PC-9 (cell line): ENCODE results near the gene CD28. TPM values are rescaled to one million over a fixed set of nuclear protein-coding genes. Genes with fewer than 3 reads are reported as not detected.
A peak's percentile ranks its signal among the peaks of the same experiment; 100 is the strongest.
"Not testable (repeated sequence)": the region's sequence is repeated elsewhere in the genome, so short reads cannot be mapped to it uniquely, and the experiment has no call there.

Source experiments
- BruUV-seq: library from RNA; stranded (reverse); fragments of 400-500 nt; replicated peaks from 2 replicates; lab custom pipeline; 2021; lab: Mats Ljungman, UMichigan
- CTCF ChIA-PET: fragments of 300-600 bp; sonication (Branson Sonifier 250); formaldehyde crosslinking; loops from one replicate; lab custom pipeline; 2022; ENCODE audit warnings: antibody characterized with exemption; lab: Charles Lee
- POLR2A ChIA-PET: fragments of 300-600 bp; sonication (Branson Sonifier 250); formaldehyde crosslinking; loops from one replicate; lab custom pipeline; 2022; ENCODE audit warnings: antibody characterized with exemption; ENCODE audit not compliant: unreplicated experiment; lab: Charles Lee
- DNase-seq, 2 experiments: peaks; one replicate each; pipeline versions ENCODE4 v3.0.0 to v3.0.0-alpha.2; 2015 to 2022; ENCODE audit warnings: mixed read lengths in 1 of 2
- H2AFZ ChIP-seq: fragments of 200-600 bp; sonication (generic); 2 replicates; pipeline ENCODE4 v1.8.1; 2017; ENCODE audit warnings: antibody characterized with exemption
- H3F3A ChIP-seq: fragments of 200-600 bp; sonication (generic); 2 replicates; pipeline ENCODE4 v1.8.1; 2017; ENCODE audit warnings: antibody characterized with exemption, mild to moderate bottlenecking, low read depth; ENCODE audit not compliant: insufficient read depth
- H3K27ac ChIP-seq: fragments of 200-600 bp; sonication (generic); 2 replicates; pipeline ENCODE4 v1.6.1; 2016; ENCODE audit warnings: mixed run types
- H3K27me3 ChIP-seq: fragments of 200-600 bp; sonication (generic); 2 replicates; pipeline ENCODE4 v1.6.1; 2016; ENCODE audit warnings: low read depth, mixed run types; ENCODE audit not compliant: insufficient read depth
- H3K36me3 ChIP-seq: fragments of 200-600 bp; sonication (generic); 2 replicates; pipeline ENCODE4 v1.6.1; 2016; ENCODE audit warnings: low read depth, mixed run types
- H3K4me1 ChIP-seq: fragments of 200-600 bp; sonication (generic); replicated peaks from 2 replicates; pipeline ENCODE4 v1.6.1; 2016; ENCODE audit warnings: mixed run types; ENCODE audit not compliant: insufficient read depth
- H3K4me2 ChIP-seq: fragments of 200-600 bp; sonication (generic); 2 replicates; pipeline ENCODE4 v1.6.1; 2017; ENCODE audit warnings: mixed run types
- H3K4me3 ChIP-seq: fragments of 200-600 bp; sonication (generic); 2 replicates; pipeline ENCODE4 v1.6.1; 2016; ENCODE audit warnings: mixed run types
- H3K79me2 ChIP-seq: fragments of 200-600 bp; sonication (generic); 2 replicates; pipeline ENCODE4 v1.6.1; 2017; ENCODE audit warnings: low read depth, mixed run types
- H3K9me2 ChIP-seq: fragments of 200-600 bp; sonication (generic); 2 replicates; pipeline ENCODE4 v1.8.1; 2017; ENCODE audit warnings: mild to moderate bottlenecking; ENCODE audit not compliant: insufficient read depth
- H3K9me3 ChIP-seq: fragments of 200-600 bp; sonication (generic); 2 replicates; pipeline ENCODE4 v1.8.1; 2016; ENCODE audit warnings: low read depth; ENCODE audit not compliant: insufficient read depth
- H4K20me1 ChIP-seq: fragments of 200-600 bp; sonication (generic); 2 replicates; pipeline ENCODE4 v1.8.1; 2017; ENCODE audit not compliant: insufficient read depth
- CTCF ChIP-seq: fragments of 200-600 bp; sonication (generic); conservative IDR thresholded peaks from 2 replicates; pipeline ENCODE4 v1.6.1; 2017; ENCODE audit warnings: mixed run types, antibody characterized with exemption, mild to moderate bottlenecking, moderate library complexity
- EZH2 ChIP-seq: fragments of 200-600 bp; sonication (generic); IDR thresholded peaks from 2 replicates; pipeline ENCODE4 v1.8.0; 2017; ENCODE audit warnings: antibody characterized with exemption, low read depth
- intact Hi-C: fragments of 100-400 bp; cut with micrococcal nuclease; formaldehyde crosslinking; loops from one replicate; pipeline ENCODE4 v1.10.0; 2022; ENCODE audit not compliant: unreplicated experiment
- total RNA-seq: library from RNA; stranded (reverse); gene quantifications from 2 replicates; pipeline ENCODE4 v1.2.3, GENCODE V29; 2021

CD28 gene
- total RNA-seq, 1 experiment from 2014 or later, result not detected

GRCh38 chr2:203781151-203781550, 74.7 kb downstream of the CD28 start:
- H3K9me3 ChIP-seq, result no peaks in the 10 kb centered on the region
- intact Hi-C loops, result no loop called here
- CTCF ChIA-PET, result no interaction called here
- H3K27ac ChIP-seq, result no peak overlapping the region
- H3K27me3 ChIP-seq, result no peaks in the 10 kb centered on the region
- no peaks in the 10 kb centered on the region for H3F3A ChIP-seq
- no TSS peak for BruUV-seq
- H3K79me2 ChIP-seq, result no peaks in the 10 kb centered on the region
- H4K20me1 ChIP-seq, result no peaks in the 10 kb centered on the region
- no peaks in the 10 kb centered on the region for H3K36me3 ChIP-seq
- TF ChIP-seq CTCF (no peak), EZH2 (no peak)
- H3K9me2 ChIP-seq, result no peaks in the 10 kb centered on the region
- DNase-seq, result no peak
- POLR2A ChIA-PET, result no interaction called here
- H3K4me3 ChIP-seq, result no peak overlapping the region
- peaks cover 12% of the 10 kb centered on the region for H3K4me1 ChIP-seq
- H3K4me2 ChIP-seq, result no peak overlapping the region
- no peak overlapping the region for H2AFZ ChIP-seq

DNA sequence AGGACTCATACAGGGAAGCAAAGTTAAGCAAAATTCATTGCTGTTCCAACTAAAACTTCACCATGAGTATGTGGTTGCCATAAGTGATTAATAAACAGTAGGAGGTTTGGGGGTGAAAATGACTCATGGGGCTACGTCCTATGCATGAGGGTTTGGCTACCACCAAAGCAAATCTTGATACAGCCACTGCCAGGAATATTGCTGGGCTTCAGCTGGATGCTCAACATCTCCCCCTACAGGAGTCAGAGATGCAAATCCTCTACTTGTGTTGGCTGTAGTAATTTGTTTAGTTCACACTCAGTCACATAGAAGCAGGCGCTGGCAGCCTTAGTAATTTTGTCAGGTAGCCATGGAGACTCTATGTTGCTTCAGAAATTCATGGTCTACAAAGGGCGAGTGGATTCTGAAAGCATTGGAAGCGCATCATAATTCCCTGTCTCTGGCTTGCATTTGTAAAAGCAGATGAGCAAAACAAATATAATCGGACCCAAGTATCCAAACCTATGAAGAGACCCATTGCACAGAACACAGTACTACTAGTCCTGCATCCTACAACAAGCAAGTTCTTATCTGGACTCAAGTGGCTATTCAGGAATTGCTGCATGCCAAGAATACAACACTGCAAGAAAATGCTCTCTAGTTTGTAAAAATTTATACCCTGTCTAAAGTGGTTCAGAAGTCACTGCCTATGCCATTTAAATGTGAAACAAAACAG, 76.0 kb downstream of the CD28 start:
- Histone ChIP-seq H4K20me1 (no peaks in the 10 kb centered on the region), H3K9me2 (no peaks in the 10 kb centered on the region), H3K79me2 (no peaks in the 10 kb centered on the region), H3K4me1 (peaks cover 12% of the 10 kb centered on the region), H3F3A (no peaks in the 10 kb centered on the region), H2AFZ (no peak overlapping the region), H3K27me3 (no peaks in the 10 kb centered on the region), H3K27ac (no peak overlapping the region), H3K4me2 (no peak overlapping the region), H3K9me3 (no peaks in the 10 kb centered on the region), H3K36me3 (no peaks in the 10 kb centered on the region), H3K4me3 (no peak overlapping the region)
- ChIA-PET POLR2A (no interaction called here), CTCF (no interaction called here)
- intact Hi-C loops, result loop anchor here (1.0 to 2.0 kb wide), 2 partner anchors 204 to 298 kb away; no protein-coding TSS in a partner anchor
- TF ChIP-seq EZH2 (no peak), CTCF (peak; percentile 70)
- peak; percentile 57 to 85 for DNase-seq
- BruUV-seq, result no TSS peak

DNA sequence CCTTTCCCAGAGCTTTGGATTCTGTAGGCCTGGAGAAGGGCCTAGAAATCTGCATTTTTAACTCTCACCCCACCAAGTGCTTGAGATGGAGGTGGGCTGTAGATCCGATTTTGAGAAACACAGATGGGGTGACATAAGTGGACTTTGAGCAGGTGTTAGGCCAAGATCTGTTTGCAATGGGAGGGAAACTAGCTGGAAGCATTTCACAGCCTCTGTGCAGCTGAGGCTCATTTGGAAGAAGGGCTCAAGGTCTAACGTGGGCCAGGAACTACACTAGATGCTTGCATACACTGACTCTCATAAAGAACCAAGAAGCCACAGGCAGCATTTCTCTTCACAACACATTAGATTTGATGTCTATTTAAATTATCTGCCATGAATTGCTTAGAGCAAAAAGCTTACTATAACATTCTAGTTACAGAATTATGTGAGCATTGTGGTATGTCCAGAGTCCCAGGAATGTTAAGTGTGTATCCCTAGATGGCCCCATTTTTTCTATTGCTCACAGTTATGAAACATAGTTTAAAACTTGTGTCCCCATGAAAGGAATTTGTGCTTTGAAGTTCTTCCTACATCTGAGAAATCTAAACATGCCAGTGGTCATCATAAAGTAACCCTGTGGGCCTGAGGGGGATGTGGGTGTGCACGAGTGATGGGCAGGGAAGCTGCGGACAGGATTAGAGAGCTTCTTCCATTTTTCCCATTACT, 77.2 kb downstream of the CD28 start:
- H4K20me1 ChIP-seq, result no peaks in the 10 kb centered on the region
- DNase-seq, result no peak
- BruUV-seq, result no TSS peak
- H3K27ac ChIP-seq, result no peak overlapping the region
- CTCF ChIA-PET, result no interaction called here
- no peaks in the 10 kb centered on the region for H3K9me3 ChIP-seq
- no peak for TF ChIP-seq EZH2
- no peak for TF ChIP-seq CTCF
- H3K36me3 ChIP-seq, result no peaks in the 10 kb centered on the region
- no peaks in the 10 kb centered on the region for H3K27me3 ChIP-seq
- no peak overlapping the region for H2AFZ ChIP-seq
- POLR2A ChIA-PET, result no interaction called here
- H3K4me1 ChIP-seq, result peaks cover 12% of the 10 kb centered on the region
- H3K79me2 ChIP-seq, result no peaks in the 10 kb centered on the region
- H3K4me3 ChIP-seq, result no peak overlapping the region
- no peaks in the 10 kb centered on the region for H3K9me2 ChIP-seq
- H3K4me2 ChIP-seq, result no peak overlapping the region
- intact Hi-C loops, result loop anchor here (2.0 kb wide), 1 partner anchor 205 kb away; no protein-coding TSS in a partner anchor
- H3F3A ChIP-seq, result no peaks in the 10 kb centered on the region

DNA sequence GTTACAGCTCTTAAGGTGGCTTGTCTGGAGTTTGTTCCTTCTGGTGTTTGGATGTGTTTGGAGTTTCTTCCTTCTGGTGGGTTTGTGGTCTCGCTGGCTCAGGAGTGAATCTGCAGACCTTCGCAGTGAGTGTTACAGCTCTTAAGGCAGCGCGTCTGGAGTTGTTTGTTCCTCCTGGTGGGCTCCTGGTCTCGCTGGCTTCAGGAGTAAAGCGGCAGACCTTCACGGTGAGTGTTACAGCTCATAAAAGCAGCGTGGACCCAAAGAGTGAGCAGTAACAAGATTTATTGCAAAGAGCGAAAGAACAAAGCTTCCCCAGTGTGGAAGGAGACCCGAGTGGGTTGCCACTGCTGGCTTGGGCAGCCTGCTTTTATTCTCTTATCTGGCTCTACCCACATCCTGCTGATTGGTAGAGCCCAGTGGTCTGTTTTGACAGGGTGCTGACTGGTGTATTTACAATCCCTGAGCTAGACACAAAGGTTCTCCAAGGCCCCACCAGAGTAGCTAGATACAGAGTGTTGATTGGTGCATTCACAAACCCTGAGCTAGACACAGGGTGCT, 78.4 kb downstream of the CD28 start:
- H3K4me3 ChIP-seq, H3K27ac ChIP-seq, H3K4me2 ChIP-seq, H3K79me2 ChIP-seq, CTCF ChIA-PET, H3K36me3 ChIP-seq, DNase-seq, intact Hi-C loops, H3K9me3 ChIP-seq, H3K9me2 ChIP-seq, H3K27me3 ChIP-seq, H3F3A ChIP-seq, H4K20me1 ChIP-seq, POLR2A ChIA-PET, BruUV-seq, H2AFZ ChIP-seq: not testable (repeated sequence)
- peaks cover 12% of the 10 kb centered on the region for H3K4me1 ChIP-seq
